HFFc6 (cell line): ENCODE data around the gene XPO4. TPM values are rescaled to one million over a fixed set of nuclear protein-coding genes. Genes with fewer than 3 reads are reported as not detected.
"Not testable (repeated sequence)": the region's sequence is repeated elsewhere in the genome, so short reads cannot be mapped to it uniquely, and the experiment has no call there.

Source experiments
- DNase-seq: peaks from one replicate; pipeline ENCODE4 v3.0.0-alpha.2; 2018
- H3K27ac Mint-ChIP-seq: 2 replicates; pipeline ENCODE4 v1.8.0; 2020; ENCODE audit warnings: mild to moderate bottlenecking, mixed read lengths
- H3K27me3 Mint-ChIP-seq: 2 replicates; pipeline ENCODE4 v1.8.0; 2021; ENCODE audit warnings: mild to moderate bottlenecking, moderate library complexity, mixed read lengths; ENCODE audit not compliant: insufficient read depth
- H3K36me3 Mint-ChIP-seq: 2 replicates; pipeline ENCODE4 v1.8.0; 2021; ENCODE audit warnings: low read depth, mixed read lengths
- H3K4me1 Mint-ChIP-seq: 2 replicates; pipeline ENCODE4 v1.8.0; 2020; ENCODE audit warnings: low read depth, mixed read lengths
- H3K4me3 Mint-ChIP-seq: 2 replicates; pipeline ENCODE4 v1.8.0; 2020; ENCODE audit warnings: mild to moderate bottlenecking, moderate library complexity, mixed read lengths
- H3K9me3 Mint-ChIP-seq: 2 replicates; pipeline ENCODE4 v1.8.0; 2020; ENCODE audit warnings: mild to moderate bottlenecking, mixed read lengths
- CTCF ChIP-seq: fragments of 200-600 bp; sonication (generic); IDR thresholded peaks from 2 replicates; pipeline ENCODE4 v1.5.0; 2021; ENCODE audit warnings: antibody characterized with exemption, mild to moderate bottlenecking
- total RNA-seq, 6 experiments: library from RNA; stranded (reverse); fragmentation: NEBNext Ultra II Directional; extraction: Animal tissue kit (Norgen Biotek cat#: 25700); gene quantifications; 2 replicates in 1 of 6; 3 replicates in 5 of 6; pipeline ENCODE4 v1.2.3, GENCODE V29; 2021

The XPO4 gene
- total RNA-seq, 6 experiments from 2014 or later: 14.2 to 17.6 (median 15.2) TPM

DNA sequence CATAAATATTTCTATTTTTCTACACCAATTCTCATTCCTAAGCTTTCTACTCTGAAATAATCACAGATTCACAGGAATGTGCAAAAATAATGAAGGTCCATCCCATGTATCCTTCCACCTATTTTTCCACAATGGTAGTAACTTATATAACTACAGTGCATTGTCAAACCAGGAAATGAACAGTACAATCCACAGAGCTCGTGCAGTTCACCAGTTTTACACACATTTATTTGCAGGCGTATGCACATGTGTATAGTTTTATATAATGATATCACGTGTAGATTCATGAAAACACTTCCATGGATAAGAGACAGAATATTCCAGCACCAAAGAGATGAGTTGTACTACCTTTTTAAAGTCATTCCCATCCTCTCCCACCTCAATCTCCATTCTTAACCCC lies 141.7 kb downstream of the XPO4 start:
- DNase-seq: no peak
- H3K4me3 Mint-ChIP-seq: no peak overlapping the region
- H3K9me3 Mint-ChIP-seq: peaks cover 7% of the 10 kb centered on the region
- no peak for TF ChIP-seq CTCF
- H3K27ac Mint-ChIP-seq: no peak overlapping the region
- no peaks in the 10 kb centered on the region for H3K4me1 Mint-ChIP-seq
- H3K36me3 Mint-ChIP-seq: peaks cover 19% of the 10 kb centered on the region
- H3K27me3 Mint-ChIP-seq: peaks cover 1% of the 10 kb centered on the region

GRCh38 chr13:20754009-20754408 lies 148.5 kb downstream of the XPO4 start:
- Mint-ChIP-seq H3K36me3 (peaks cover 52% of the 10 kb centered on the region), H3K9me3 (peaks cover 41% of the 10 kb centered on the region), H3K4me3 (no peak overlapping the region), H3K4me1 (no peaks in the 10 kb centered on the region), H3K27me3 (no peaks in the 10 kb centered on the region), H3K27ac (no peak overlapping the region)
- TF ChIP-seq CTCF: no peak
- DNase-seq: no peak

DNA sequence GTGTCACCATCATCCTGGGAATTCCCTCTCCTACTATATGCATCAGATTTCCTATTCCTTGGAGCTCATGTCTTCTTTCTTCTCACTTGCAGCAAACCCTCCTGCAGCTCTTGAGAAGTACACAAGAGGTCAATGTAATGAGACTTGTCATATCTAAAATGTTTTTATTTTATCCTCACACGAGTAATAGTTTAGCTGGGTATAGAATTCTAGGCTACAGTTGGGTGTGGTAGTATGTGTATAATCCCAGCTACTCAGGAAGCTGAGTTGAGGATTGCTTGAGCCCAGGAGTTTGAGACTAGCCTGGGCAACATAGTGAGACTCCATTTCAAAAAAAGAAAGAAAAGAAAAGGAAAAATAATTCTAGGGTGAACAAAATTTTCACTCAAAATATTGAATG lies 153.2 kb downstream of the XPO4 start:
- no peak for DNase-seq
- H3K4me1 Mint-ChIP-seq: no peaks in the 10 kb centered on the region
- no peak overlapping the region for H3K4me3 Mint-ChIP-seq
- H3K27me3 Mint-ChIP-seq: no peaks in the 10 kb centered on the region
- peaks cover 37% of the 10 kb centered on the region for H3K9me3 Mint-ChIP-seq
- peaks cover 59% of the 10 kb centered on the region for H3K36me3 Mint-ChIP-seq
- TF ChIP-seq CTCF: no peak
- no peak overlapping the region for H3K27ac Mint-ChIP-seq

GRCh38 chr13:20743830-20744404 lies 158.6 kb downstream of the XPO4 start:
- not testable (repeated sequence) for H3K4me1 Mint-ChIP-seq

GRCh38 chr13:20740021-20740420 lies 162.5 kb downstream of the XPO4 start:
- no peak overlapping the region for H3K27ac Mint-ChIP-seq
- H3K4me1 Mint-ChIP-seq: no peaks in the 10 kb centered on the region
- peaks cover 4% of the 10 kb centered on the region; the same call in 1 of the 2 replicates for H3K27me3 Mint-ChIP-seq
- TF ChIP-seq CTCF: no peak
- no peak overlapping the region for H3K4me3 Mint-ChIP-seq
- DNase-seq: no peak
- no peaks in the 10 kb centered on the region for H3K9me3 Mint-ChIP-seq
- peaks cover 12% of the 10 kb centered on the region for H3K36me3 Mint-ChIP-seq

More at GRCh38 chr13:20743830-20744404, 158.6 kb downstream of the XPO4 start:
- not testable (repeated sequence) for H3K4me3 Mint-ChIP-seq, H3K9me3 Mint-ChIP-seq, DNase-seq, H3K27me3 Mint-ChIP-seq, H3K27ac Mint-ChIP-seq
- peaks cover 30% of the 10 kb centered on the region for H3K36me3 Mint-ChIP-seq

- Mint-ChIP-seq H3K27ac (no peak overlapping the region), H3K4me3 (no peak overlapping the region), H3K36me3 (peaks cover 12% of the 10 kb centered on the region), H3K4me1 (no peaks in the 10 kb centered on the region), H3K9me3 (no peaks in the 10 kb centered on the region), H3K27me3 (peaks cover 4% of the 10 kb centered on the region; the same call in 1 of the 2 replicates)
- no peak for DNase-seq
- no peak for TF ChIP-seq CTCF
Measured at GRCh38 chr13:20738616-20739015, 163.9 kb downstream of the XPO4 start.
